GM10266 (cell line): ENCODE results near the gene TMEM248.
"Not testable (repeated sequence)": the region's sequence is repeated elsewhere in the genome, so short reads cannot be mapped to it uniquely, and the experiment has no call there.

ENCODE experiments used
- DNase-seq: peaks from one replicate; pipeline ENCODE4 v3.0.0; 2012; ENCODE audit errors: extremely low spot score
- CTCF ChIP-seq: IDR thresholded peaks from 2 replicates; pipeline ENCODE4 v1.5.1; 2012; ENCODE audit warnings: mild to moderate bottlenecking, low read depth; ENCODE audit not compliant: control insufficient read depth, insufficient read depth; ENCODE audit errors: missing control alignments

TMEM248 gene

GRCh38 chr7:66953044-66953427, 32.0 kb downstream of the TMEM248 start:
- TF ChIP-seq CTCF: no peak
- no peak for DNase-seq

- TF ChIP-seq CTCF: no peak
- no peak for DNase-seq
Observed at GRCh38 chr7:66957595-66958290, 36.7 kb downstream of the TMEM248 start.

GRCh38 chr7:66958538-66959350, 37.7 kb downstream of the TMEM248 start:
- no peak for TF ChIP-seq CTCF
- DNase-seq: no peak

GRCh38 chr7:66960192-66960591, 39.2 kb downstream of the TMEM248 start:
- DNase-seq: no peak
- no peak for TF ChIP-seq CTCF

- no peak for DNase-seq
- no peak for TF ChIP-seq CTCF
Observed at GRCh38 chr7:66961096-66961495, 40.1 kb downstream of the TMEM248 start.

GRCh38 chr7:66964411-66964810, 43.4 kb downstream of the TMEM248 start:
- no peak for TF ChIP-seq CTCF
- DNase-seq: no peak

- no peak for DNase-seq
- no peak for TF ChIP-seq CTCF
Observed at GRCh38 chr7:66967029-66967428, 46.0 kb downstream of the TMEM248 start.

GRCh38 chr7:66969001-66969400, 48.0 kb downstream of the TMEM248 start:
- not testable (repeated sequence) for DNase-seq
